HEK293 (cell line): ENCODE data around the gene HOXA3.

ENCODE experiments used
- BCL11B ChIP-seq: fragments of 450-650 bp; formaldehyde crosslinking; IDR thresholded peaks from 2 replicates; pipeline ENCODE4 v1.5.1; 2016; ENCODE audit warnings: low read depth, missing biosample characterization, missing genetic modification characterization
- GLI2 ChIP-seq: fragments of 450-650 bp; formaldehyde crosslinking; IDR thresholded peaks from 2 replicates; pipeline ENCODE4; 2017; ENCODE audit warnings: missing biosample characterization, missing genetic modification characterization, low read depth, borderline replicate concordance
- GLIS1 ChIP-seq: fragments of 450-650 bp; formaldehyde crosslinking; IDR thresholded peaks from 2 replicates; pipeline ENCODE4 v1.5.1; 2016; ENCODE audit warnings: missing biosample characterization, missing genetic modification characterization
- HOXC10 ChIP-seq: sonication (generic); formaldehyde crosslinking; IDR thresholded peaks from 2 replicates; pipeline ENCODE4 v1.8.1; 2023; ENCODE audit warnings: mild to moderate bottlenecking, missing genetic modification reagents
- KLF10 ChIP-seq: fragments of 450-650 bp; IDR thresholded peaks from 2 replicates; pipeline ENCODE4 v1.5.1; 2018; ENCODE audit warnings: missing biosample characterization, mild to moderate bottlenecking, missing genetic modification characterization
- KLF7 ChIP-seq: fragments of 450-650 bp; formaldehyde crosslinking; IDR thresholded peaks from 2 replicates; pipeline ENCODE4 v1.5.1; 2016; ENCODE audit warnings: missing biosample characterization, missing genetic modification characterization, borderline replicate concordance
- KLF8 ChIP-seq: fragments of 450-650 bp; formaldehyde crosslinking; IDR thresholded peaks from 2 replicates; pipeline ENCODE4 v1.5.1; 2016; ENCODE audit warnings: missing biosample characterization, missing genetic modification characterization
- PRDM10 ChIP-seq: fragments of 450-650 bp; formaldehyde crosslinking; IDR thresholded peaks from 2 replicates; pipeline ENCODE4 v1.5.1; 2016; ENCODE audit warnings: missing biosample characterization, missing genetic modification characterization
- REPIN1 ChIP-seq: fragments of 450-650 bp; formaldehyde crosslinking; IDR thresholded peaks from 2 replicates; pipeline ENCODE4 v1.5.1; 2017; ENCODE audit warnings: missing biosample characterization, missing genetic modification characterization, low read depth
- ZBTB26 ChIP-seq: fragments of 450-650 bp; formaldehyde crosslinking; optimal IDR thresholded peaks from 2 replicates; pipeline ENCODE3; 2016; ENCODE audit warnings: missing biosample characterization, mild to moderate bottlenecking, missing genetic modification characterization
- ZEB2 ChIP-seq: fragments of 450-650 bp; formaldehyde crosslinking; IDR thresholded peaks from 2 replicates; pipeline ENCODE4 v1.5.1; 2016; ENCODE audit warnings: missing biosample characterization, missing genetic modification characterization
- ZNF132 ChIP-seq: fragments of 450-650 bp; formaldehyde crosslinking; IDR thresholded peaks from 2 replicates; pipeline ENCODE4 v1.5.1; 2017; ENCODE audit warnings: missing biosample characterization, missing genetic modification characterization, borderline replicate concordance
- ZNF175 ChIP-seq: fragments of 450-650 bp; formaldehyde crosslinking; IDR thresholded peaks from 2 replicates; pipeline ENCODE4 v1.5.1; 2016; ENCODE audit warnings: missing biosample characterization, missing genetic modification characterization
- ZNF223 ChIP-seq: fragments of 450-650 bp; formaldehyde crosslinking; IDR thresholded peaks from 2 replicates; pipeline ENCODE4 v1.5.1; 2016; ENCODE audit warnings: missing biosample characterization, missing genetic modification characterization
- ZNF280C ChIP-seq: fragments of 450-650 bp; formaldehyde crosslinking; IDR thresholded peaks from 2 replicates; pipeline ENCODE4 v1.5.1; 2016; ENCODE audit warnings: missing biosample characterization, missing genetic modification characterization
- ZNF473 ChIP-seq: fragments of 450-650 bp; formaldehyde crosslinking; IDR thresholded peaks from 2 replicates; pipeline ENCODE4 v1.5.1; 2017; ENCODE audit warnings: missing biosample characterization, missing genetic modification characterization
- ZNF555 ChIP-seq: fragments of 450-650 bp; formaldehyde crosslinking; conservative IDR thresholded peaks from 2 replicates; pipeline ENCODE4 v1.5.1; 2017; ENCODE audit warnings: missing biosample characterization, mild to moderate bottlenecking, missing genetic modification characterization, inconsistent platforms
- ZNF623 ChIP-seq: fragments of 450-650 bp; formaldehyde crosslinking; IDR thresholded peaks from 2 replicates; pipeline ENCODE4 v1.5.1; 2016; ENCODE audit warnings: missing biosample characterization, missing genetic modification characterization
- ZNF624 ChIP-seq: fragments of 450-650 bp; formaldehyde crosslinking; IDR thresholded peaks from 2 replicates; pipeline ENCODE4 v1.5.1; 2017; ENCODE audit warnings: missing biosample characterization, missing genetic modification characterization
- ZNF660 ChIP-seq: fragments of 450-650 bp; IDR thresholded peaks from 2 replicates; pipeline ENCODE4 v1.5.1; 2018; ENCODE audit warnings: missing biosample characterization, mild to moderate bottlenecking, missing genetic modification characterization
- ZNF843 ChIP-seq: fragments of 450-650 bp; formaldehyde crosslinking; IDR thresholded peaks from 2 replicates; pipeline ENCODE4 v1.5.1; 2016; ENCODE audit warnings: missing biosample characterization, missing genetic modification characterization
- ZXDB ChIP-seq: fragments of 450-650 bp; formaldehyde crosslinking; IDR thresholded peaks from 2 replicates; pipeline ENCODE4 v1.5.1; 2016; ENCODE audit warnings: missing biosample characterization, missing genetic modification characterization
- TF ChIP-seq, protein P1 (sequence below): fragments of 450-650 bp; formaldehyde crosslinking; IDR thresholded peaks from 2 replicates; pipeline ENCODE4 v1.5.1; 2016; ENCODE audit warnings: missing biosample characterization, missing genetic modification characterization, borderline replicate concordance
- TF ChIP-seq, protein P2 (sequence below): fragments of 450-650 bp; formaldehyde crosslinking; IDR thresholded peaks from 2 replicates; pipeline ENCODE4 v1.5.1; 2016; ENCODE audit warnings: missing biosample characterization, missing genetic modification characterization

Gene HOXA3

GRCh38 chr7:27140126-27140857 lies 12.1 kb downstream of the HOXA3 start (continued):
- no peak for TF ChIP-seq ZNF623 (tag by site-specific recombination)
- TF ChIP-seq ZNF280C = no peak
- TF ChIP-seq, protein P1, sequence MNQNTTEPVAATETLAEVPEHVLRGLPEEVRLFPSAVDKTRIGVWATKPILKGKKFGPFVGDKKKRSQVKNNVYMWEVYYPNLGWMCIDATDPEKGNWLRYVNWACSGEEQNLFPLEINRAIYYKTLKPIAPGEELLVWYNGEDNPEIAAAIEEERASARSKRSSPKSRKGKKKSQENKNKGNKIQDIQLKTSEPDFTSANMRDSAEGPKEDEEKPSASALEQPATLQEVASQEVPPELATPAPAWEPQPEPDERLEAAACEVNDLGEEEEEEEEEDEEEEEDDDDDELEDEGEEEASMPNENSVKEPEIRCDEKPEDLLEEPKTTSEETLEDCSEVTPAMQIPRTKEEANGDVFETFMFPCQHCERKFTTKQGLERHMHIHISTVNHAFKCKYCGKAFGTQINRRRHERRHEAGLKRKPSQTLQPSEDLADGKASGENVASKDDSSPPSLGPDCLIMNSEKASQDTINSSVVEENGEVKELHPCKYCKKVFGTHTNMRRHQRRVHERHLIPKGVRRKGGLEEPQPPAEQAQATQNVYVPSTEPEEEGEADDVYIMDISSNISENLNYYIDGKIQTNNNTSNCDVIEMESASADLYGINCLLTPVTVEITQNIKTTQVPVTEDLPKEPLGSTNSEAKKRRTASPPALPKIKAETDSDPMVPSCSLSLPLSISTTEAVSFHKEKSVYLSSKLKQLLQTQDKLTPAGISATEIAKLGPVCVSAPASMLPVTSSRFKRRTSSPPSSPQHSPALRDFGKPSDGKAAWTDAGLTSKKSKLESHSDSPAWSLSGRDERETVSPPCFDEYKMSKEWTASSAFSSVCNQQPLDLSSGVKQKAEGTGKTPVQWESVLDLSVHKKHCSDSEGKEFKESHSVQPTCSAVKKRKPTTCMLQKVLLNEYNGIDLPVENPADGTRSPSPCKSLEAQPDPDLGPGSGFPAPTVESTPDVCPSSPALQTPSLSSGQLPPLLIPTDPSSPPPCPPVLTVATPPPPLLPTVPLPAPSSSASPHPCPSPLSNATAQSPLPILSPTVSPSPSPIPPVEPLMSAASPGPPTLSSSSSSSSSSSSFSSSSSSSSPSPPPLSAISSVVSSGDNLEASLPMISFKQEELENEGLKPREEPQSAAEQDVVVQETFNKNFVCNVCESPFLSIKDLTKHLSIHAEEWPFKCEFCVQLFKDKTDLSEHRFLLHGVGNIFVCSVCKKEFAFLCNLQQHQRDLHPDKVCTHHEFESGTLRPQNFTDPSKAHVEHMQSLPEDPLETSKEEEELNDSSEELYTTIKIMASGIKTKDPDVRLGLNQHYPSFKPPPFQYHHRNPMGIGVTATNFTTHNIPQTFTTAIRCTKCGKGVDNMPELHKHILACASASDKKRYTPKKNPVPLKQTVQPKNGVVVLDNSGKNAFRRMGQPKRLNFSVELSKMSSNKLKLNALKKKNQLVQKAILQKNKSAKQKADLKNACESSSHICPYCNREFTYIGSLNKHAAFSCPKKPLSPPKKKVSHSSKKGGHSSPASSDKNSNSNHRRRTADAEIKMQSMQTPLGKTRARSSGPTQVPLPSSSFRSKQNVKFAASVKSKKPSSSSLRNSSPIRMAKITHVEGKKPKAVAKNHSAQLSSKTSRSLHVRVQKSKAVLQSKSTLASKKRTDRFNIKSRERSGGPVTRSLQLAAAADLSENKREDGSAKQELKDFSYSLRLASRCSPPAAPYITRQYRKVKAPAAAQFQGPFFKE (tag by site-specific recombination) = no peak
- TF ChIP-seq ZEB2 (tag by site-specific recombination) = 0 out of 2 replicates have a peak, but pooled peaks have one; percentile 40
- peak; percentile 65 for TF ChIP-seq KLF10
- TF ChIP-seq BCL11B (tag by site-specific recombination) = peak; percentile 65; the same call in 1 of the 2 replicates
- TF ChIP-seq HOXC10 = no peak
- peak; percentile 87 for TF ChIP-seq GLI2 (tag by site-specific recombination)
- no peak for TF ChIP-seq REPIN1 (tag by site-specific recombination)
- TF ChIP-seq ZXDB (tag by site-specific recombination) = peak; percentile 69
- TF ChIP-seq PRDM10 (tag by site-specific recombination) = no peak; the same call in 1 of the 2 replicates
- no peak for TF ChIP-seq ZNF132 (tag by site-specific recombination)
- TF ChIP-seq, protein P2, sequence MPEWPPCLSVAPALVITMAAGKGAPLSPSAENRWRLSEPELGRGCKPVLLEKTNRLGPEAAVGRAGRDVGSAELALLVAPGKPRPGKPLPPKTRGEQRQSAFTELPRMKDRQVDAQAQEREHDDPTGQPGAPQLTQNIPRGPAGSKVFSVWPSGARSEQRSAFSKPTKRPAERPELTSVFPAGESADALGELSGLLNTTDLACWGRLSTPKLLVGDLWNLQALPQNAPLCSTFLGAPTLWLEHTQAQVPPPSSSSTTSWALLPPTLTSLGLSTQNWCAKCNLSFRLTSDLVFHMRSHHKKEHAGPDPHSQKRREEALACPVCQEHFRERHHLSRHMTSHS (tag by site-specific recombination) = no peak
- TF ChIP-seq ZNF223 = no peak
- no peak for TF ChIP-seq ZNF660 (tag by site-specific recombination)
- no peak for TF ChIP-seq ZNF555 (tag by site-specific recombination)
- no peak for TF ChIP-seq ZNF624
- TF ChIP-seq GLIS1 (tag by site-specific recombination) = peak; percentile 60
- no peak for TF ChIP-seq ZBTB26 (tag by site-specific recombination)
- no peak for TF ChIP-seq KLF7
- no peak; the same call in 1 of the 2 replicates for TF ChIP-seq KLF8 (tag by site-specific recombination)
- peak; percentile 98 for TF ChIP-seq ZNF843 (tag by site-specific recombination)
- no peak for TF ChIP-seq ZNF175 (tag by site-specific recombination)
- no peak for TF ChIP-seq ZNF473 (tag by site-specific recombination)
